Measurements from ENCODE around the gene GNB5.
A peak's percentile ranks its signal among the peaks of the same experiment; 100 is the strongest.

Gene GNB5

GRCh38 chr15:52161406-52161966, 29.7 kb downstream of the GNB5 start:
- TF ChIP-seq SNAI2 (CRISPR knock-in tag; IDR thresholded peaks at IDR 0.05) (no peak), ZNF8 (CRISPR knock-in tag; IDR thresholded peaks at IDR 0.05) (no peak), PPARA (CRISPR knock-in tag; IDR thresholded peaks at IDR 0.05; ENCODE audit: borderline replicate concordance) (no peak), CSRNP3 (CRISPR knock-in tag; IDR thresholded peaks at IDR 0.05) (no peak), ZNF70 (CRISPR knock-in tag; IDR thresholded peaks at IDR 0.05) (no peak), ZC3H10 (CRISPR knock-in tag; IDR thresholded peaks at IDR 0.05) (no peak), ZFP3 (CRISPR knock-in tag; IDR thresholded peaks at IDR 0.05) (no peak)
- TF ChIP-seq, protein P1, sequence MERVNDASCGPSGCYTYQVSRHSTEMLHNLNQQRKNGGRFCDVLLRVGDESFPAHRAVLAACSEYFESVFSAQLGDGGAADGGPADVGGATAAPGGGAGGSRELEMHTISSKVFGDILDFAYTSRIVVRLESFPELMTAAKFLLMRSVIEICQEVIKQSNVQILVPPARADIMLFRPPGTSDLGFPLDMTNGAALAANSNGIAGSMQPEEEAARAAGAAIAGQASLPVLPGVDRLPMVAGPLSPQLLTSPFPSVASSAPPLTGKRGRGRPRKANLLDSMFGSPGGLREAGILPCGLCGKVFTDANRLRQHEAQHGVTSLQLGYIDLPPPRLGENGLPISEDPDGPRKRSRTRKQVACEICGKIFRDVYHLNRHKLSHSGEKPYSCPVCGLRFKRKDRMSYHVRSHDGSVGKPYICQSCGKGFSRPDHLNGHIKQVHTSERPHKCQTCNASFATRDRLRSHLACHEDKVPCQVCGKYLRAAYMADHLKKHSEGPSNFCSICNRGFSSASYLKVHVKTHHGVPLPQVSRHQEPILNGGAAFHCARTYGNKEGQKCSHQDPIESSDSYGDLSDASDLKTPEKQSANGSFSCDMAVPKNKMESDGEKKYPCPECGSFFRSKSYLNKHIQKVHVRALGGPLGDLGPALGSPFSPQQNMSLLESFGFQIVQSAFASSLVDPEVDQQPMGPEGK (CRISPR knock-in tag; IDR thresholded peaks at IDR 0.05; ENCODE audit: borderline replicate concordance) = no peak
- no peak for ATAC-seq

- ATAC-seq = no peak
- TF ChIP-seq ZFP30 (CRISPR knock-in tag; IDR thresholded peaks at IDR 0.05) = no peak
- TF ChIP-seq ZFP3 (CRISPR knock-in tag; IDR thresholded peaks at IDR 0.05) = 0 out of 2 replicates have a peak, but pooled peaks have one; percentile 18
- no peak for TF ChIP-seq OSR1 (CRISPR knock-in tag; IDR thresholded peaks at IDR 0.05)
- no peak for TF ChIP-seq RARB (CRISPR knock-in tag; IDR thresholded peaks at IDR 0.05)
Measured at GRCh38 chr15:52159645-52160044, 31.5 kb downstream of the GNB5 start.

- ATAC-seq = no peak
Measured at GRCh38 chr15:52158084-52158765, 33.0 kb downstream of the GNB5 start.

GRCh38 chr15:52155878-52156277, 35.3 kb downstream of the GNB5 start:
- no peak for ATAC-seq
- no peak for TF ChIP-seq RARB (CRISPR knock-in tag; IDR thresholded peaks at IDR 0.05)
- TF ChIP-seq ARNTL (CRISPR knock-in tag; IDR thresholded peaks at IDR 0.05; ENCODE audit: borderline replicate concordance, low read depth) = no peak
- TF ChIP-seq ZC3H10 (CRISPR knock-in tag; IDR thresholded peaks at IDR 0.05) = no peak
- TF ChIP-seq PPARA (CRISPR knock-in tag; IDR thresholded peaks at IDR 0.05; ENCODE audit: borderline replicate concordance) = no peak
- TF ChIP-seq, protein P1 (CRISPR knock-in tag; IDR thresholded peaks at IDR 0.05; ENCODE audit: borderline replicate concordance) = no peak
- TF ChIP-seq CREB5 (CRISPR knock-in tag; IDR thresholded peaks at IDR 0.05; ENCODE audit: low read depth) = no peak
- TF ChIP-seq ZNF8 (CRISPR knock-in tag; IDR thresholded peaks at IDR 0.05) = no peak
- TF ChIP-seq BACH2 (CRISPR knock-in tag; IDR thresholded peaks at IDR 0.05; ENCODE audit: borderline replicate concordance) = no peak

More at GRCh38 chr15:52158084-52158765, 33.0 kb downstream of the GNB5 start:
- TF ChIP-seq CSDC2 (CRISPR knock-in tag; IDR thresholded peaks at IDR 0.05) (no peak), ISL1 (CRISPR knock-in tag; IDR thresholded peaks at IDR 0.05) (no peak), CREB5 (CRISPR knock-in tag; IDR thresholded peaks at IDR 0.05; ENCODE audit: low read depth) (no peak), OSR1 (CRISPR knock-in tag; IDR thresholded peaks at IDR 0.05) (no peak), CSRNP3 (CRISPR knock-in tag; IDR thresholded peaks at IDR 0.05) (no peak), TOX (CRISPR knock-in tag; IDR thresholded peaks at IDR 0.05; ENCODE audit: borderline replicate concordance) (no peak)
- TF ChIP-seq, protein P1 (CRISPR knock-in tag; IDR thresholded peaks at IDR 0.05; ENCODE audit: borderline replicate concordance) = no peak

Measured in SK-N-SH treated with all-trans-retinoic acid at 6 μM for 48 hours (cell line).